Endothelial cell of umbilical vein (primary cell): Measurements from ENCODE around the gene OSBP2. TPM values are rescaled to one million over a fixed set of nuclear protein-coding genes. Genes with fewer than 3 reads are reported as not detected.

Source experiments
- BruUV-seq: library from RNA; stranded (reverse); fragments of 400-500 nt; replicated peaks from 2 replicates; lab custom pipeline; 2021; lab: Mats Ljungman, UMichigan
- CTCF ChIA-PET: fragments of 300-600, 350-600 bp; sonication (Branson Sonifier 250); formaldehyde crosslinking; loops from one replicate; lab custom pipeline; 2021; ENCODE audit warnings: antibody characterized with exemption, inconsistent platforms; lab: Charles Lee
- POLR2A ChIA-PET: fragments of 300-600, 350-600 bp; sonication (Branson Sonifier 250); formaldehyde crosslinking; loops from one replicate; lab custom pipeline; 2021; ENCODE audit warnings: antibody characterized with exemption, inconsistent platforms; lab: Charles Lee
- DNase-seq: peaks from one replicate; pipeline ENCODE4 v3.0.0-alpha.2; 2011; ENCODE audit warnings: low read depth, low spot score
- FAIRE-seq: peaks from 2 replicates; lab custom pipeline; 2011; peaks lifted over from hg19 to GRCh38; lab: Jason Lieb, UNC
- H2AFZ ChIP-seq: 2 replicates; pipeline ENCODE4 v1.6.0; 2012; ENCODE audit warnings: low read depth, low read length, control low read depth, inconsistent platforms
- H3K27ac ChIP-seq: 2 replicates; pipeline ENCODE4 v1.5.1; 2011; ENCODE audit warnings: low read depth, mild to moderate bottlenecking, control low read depth, low read length, moderate library complexity; ENCODE audit not compliant: insufficient read depth
- H3K27me3 ChIP-seq, 2 experiments: 2 replicates each; pipeline versions ENCODE4 v1.6.0 to v1.6.1; 2011; ENCODE audit warnings: low read length in 2 of 2, mixed read lengths in 1 of 2; ENCODE audit not compliant: control insufficient read depth in 2 of 2, insufficient read depth in 2 of 2
- H3K36me3 ChIP-seq, 2 experiments: 2 replicates in 1 of 2; 3 replicates in 1 of 2; pipeline ENCODE4 v1.5.1; 2011; ENCODE audit warnings: low read length in 2 of 2, mild to moderate bottlenecking in 1 of 2, moderate library complexity in 1 of 2; ENCODE audit not compliant: control insufficient read depth in 2 of 2, insufficient read depth in 2 of 2; ENCODE audit errors: extremely low read depth in 1 of 2
- H3K4me1 ChIP-seq: 3 replicates; pipeline ENCODE4 v1.5.1; 2011; ENCODE audit warnings: mild to moderate bottlenecking, low read length; ENCODE audit not compliant: control insufficient read depth, insufficient read depth; ENCODE audit errors: extremely low read depth
- H3K4me2 ChIP-seq: 2 replicates; pipeline ENCODE4 v1.6.1; 2011; ENCODE audit warnings: low read length, control low read depth, mixed read lengths; ENCODE audit not compliant: insufficient read depth
- H3K4me3 ChIP-seq, 3 experiments: fragments of 200-600 bp in 1 of 3; sonication (generic), shearing (Covaris generic) in 1 of 3; replicated peaks in 1 of 3; 2 replicates each; pipeline ENCODE4 v1.5.1; 2011 to 2016; ENCODE audit warnings: control low read depth in 3 of 3, low read length in 3 of 3, mild to moderate bottlenecking in 2 of 3, inconsistent platforms in 1 of 3, low read depth in 1 of 3, moderate library complexity in 1 of 3; ENCODE audit not compliant: insufficient read depth in 1 of 3
- H3K79me2 ChIP-seq: 2 replicates; pipeline ENCODE4 v1.6.0; 2012; ENCODE audit warnings: low read length, inconsistent platforms; ENCODE audit not compliant: control insufficient read depth, insufficient read depth
- H3K9ac ChIP-seq: replicated peaks from 2 replicates; pipeline ENCODE3; 2011; ENCODE audit warnings: low read length, control low read depth; ENCODE audit not compliant: insufficient read depth; ENCODE audit errors: extremely low read depth
- H3K9me1 ChIP-seq: replicated peaks from 3 replicates; pipeline ENCODE4 v1.6.0; 2011; ENCODE audit warnings: mild to moderate bottlenecking, low read length; ENCODE audit not compliant: control insufficient read depth, insufficient read depth; ENCODE audit errors: extremely low read depth
- H3K9me3 ChIP-seq: replicated peaks from 2 replicates; pipeline ENCODE4 v1.5.1; 2012; ENCODE audit warnings: low read length, inconsistent platforms; ENCODE audit not compliant: control insufficient read depth, insufficient read depth
- H4K20me1 ChIP-seq: replicated peaks from 2 replicates; pipeline ENCODE3; 2011; ENCODE audit warnings: mild to moderate bottlenecking, low read length; ENCODE audit not compliant: control insufficient read depth, insufficient read depth; ENCODE audit errors: extremely low read depth
- EZH2 ChIP-seq: IDR thresholded peaks from 2 replicates; pipeline ENCODE4 v1.6.1; 2012; ENCODE audit warnings: borderline replicate concordance, low read depth, mild to moderate bottlenecking, moderate library complexity, low read length, inconsistent platforms; ENCODE audit not compliant: severe bottlenecking
- FOS ChIP-seq: IDR thresholded peaks from 2 replicates; pipeline ENCODE4 v1.6.1; 2011; ENCODE audit warnings: mild to moderate bottlenecking, low read length, moderate library complexity, borderline replicate concordance; ENCODE audit not compliant: insufficient read depth
- GATA2 ChIP-seq: IDR thresholded peaks from 2 replicates; pipeline ENCODE4 v1.7.0; 2011; ENCODE audit warnings: low read depth, mild to moderate bottlenecking, moderate library complexity, mixed read lengths, low read length; ENCODE audit not compliant: insufficient read length, insufficient read depth
- JUN ChIP-seq: IDR thresholded peaks from 2 replicates; pipeline ENCODE4 v1.6.1; 2011; ENCODE audit warnings: borderline replicate concordance, low read depth; ENCODE audit not compliant: insufficient read length, insufficient read depth
- MYC ChIP-seq: IDR thresholded peaks from one replicate; pipeline ENCODE4 v1.6.1; 2011; ENCODE audit warnings: mild to moderate bottlenecking, low read depth, low read length
- POLR2A ChIP-seq: IDR thresholded peaks from 2 replicates; pipeline ENCODE4 v1.6.1; 2012; ENCODE audit warnings: low read depth, mild to moderate bottlenecking, control low read depth, low read length
- POLR2AphosphoS5 ChIP-seq: IDR thresholded peaks from 2 replicates; pipeline ENCODE4 v1.6.1; 2012; ENCODE audit warnings: low read depth, mild to moderate bottlenecking, control low read depth, low read length, moderate library complexity; ENCODE audit not compliant: insufficient read depth
- dilution Hi-C: fragments of 300-500 bp; cut with MboI; formaldehyde crosslinking; loops from one replicate; pipeline ENCODE4 v1.15.0; 2019; ENCODE audit warnings: low sequenced_read_pairs; ENCODE audit not compliant: extremely low pct_ligation_motif_present
- intact Hi-C: fragments of 100-400 bp; cut with micrococcal nuclease; formaldehyde crosslinking; loops from one replicate; pipeline ENCODE4 v1.10.0; 2022
- polyA plus RNA-seq, 4 experiments: library from polyadenylated mRNA; depleted of rRNA in 3 of 4; stranded (reverse) in 3 of 4; unstranded in 1 of 4; fragments of >200 nt; gene quantifications; 2 replicates each; pipeline versions ENCODE4 v1.2.1 to v1.2.3, GENCODE V29; 2011 to 2012; ENCODE audit warnings: missing spikeins in 1 of 4
- total RNA-seq: library from RNA; stranded (reverse); gene quantifications from 2 replicates; pipeline ENCODE4 v1.2.3, GENCODE V29; 2021
- TF ChIP-seq, protein P1 (sequence below): IDR thresholded peaks from 2 replicates; pipeline ENCODE4 v1.6.1; 2011; ENCODE audit not compliant: insufficient read depth, insufficient read length
- TF ChIP-seq, protein P2 (sequence below), 2 donors: IDR thresholded peaks; 1 replicate in 1 of 2; 2 replicates in 1 of 2; pipeline ENCODE4 v1.5.1; 2011; ENCODE audit warnings: low read length in 2 of 2, mild to moderate bottlenecking in 2 of 2, moderate library complexity in 2 of 2, control low read depth in 1 of 2, inconsistent platforms in 1 of 2, low read depth in 1 of 2; ENCODE audit not compliant: insufficient read depth in 1 of 2; ENCODE audit errors: extremely low read depth in 1 of 2

The OSBP2 gene
- total and polyA plus RNA-seq, 2 donors (not counting 3 experiments of a cell fraction or from before 2014, with no cell fraction given): 4.1 to 7.5 TPM

- Histone ChIP-seq H3K27ac (no peak overlapping the region), H3K9ac (no peak overlapping the region), H3K4me2 (no peak overlapping the region), H3K27me3 (no peaks in the 10 kb centered on the region), H3K36me3 (peaks cover 0 to 15% of the 10 kb centered on the region in 2 experiments), H3K9me3 (no peaks in the 10 kb centered on the region), H3K79me2 (no peaks in the 10 kb centered on the region), H3K4me1 (peaks cover 11% of the 10 kb centered on the region), H3K4me3 (no peak overlapping the region), H3K9me1 (no peaks in the 10 kb centered on the region), H4K20me1 (no peaks in the 10 kb centered on the region), H2AFZ (no peak overlapping the region)
- no TSS peak for BruUV-seq
- FAIRE-seq: no peak
- no peak for DNase-seq
- ChIA-PET CTCF (interaction anchor here (1.3 kb wide), 1 partner anchor 30 kb away, joined by 4 read pairs; the partner anchor contains the start of gene SLC35E4), POLR2A (no interaction called here)
- dilution Hi-C loops: no loop called here
- no peak for TF ChIP-seq POLR2AphosphoS5
- TF ChIP-seq EZH2: no peak
- TF ChIP-seq JUN: no peak
- TF ChIP-seq FOS: no peak
- TF ChIP-seq POLR2A: no peak
- no peak for TF ChIP-seq GATA2
- no peak for TF ChIP-seq MYC
- TF ChIP-seq, protein P1, sequence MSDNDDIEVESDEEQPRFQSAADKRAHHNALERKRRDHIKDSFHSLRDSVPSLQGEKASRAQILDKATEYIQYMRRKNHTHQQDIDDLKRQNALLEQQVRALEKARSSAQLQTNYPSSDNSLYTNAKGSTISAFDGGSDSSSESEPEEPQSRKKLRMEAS: no peak
- TF ChIP-seq, protein P2, sequence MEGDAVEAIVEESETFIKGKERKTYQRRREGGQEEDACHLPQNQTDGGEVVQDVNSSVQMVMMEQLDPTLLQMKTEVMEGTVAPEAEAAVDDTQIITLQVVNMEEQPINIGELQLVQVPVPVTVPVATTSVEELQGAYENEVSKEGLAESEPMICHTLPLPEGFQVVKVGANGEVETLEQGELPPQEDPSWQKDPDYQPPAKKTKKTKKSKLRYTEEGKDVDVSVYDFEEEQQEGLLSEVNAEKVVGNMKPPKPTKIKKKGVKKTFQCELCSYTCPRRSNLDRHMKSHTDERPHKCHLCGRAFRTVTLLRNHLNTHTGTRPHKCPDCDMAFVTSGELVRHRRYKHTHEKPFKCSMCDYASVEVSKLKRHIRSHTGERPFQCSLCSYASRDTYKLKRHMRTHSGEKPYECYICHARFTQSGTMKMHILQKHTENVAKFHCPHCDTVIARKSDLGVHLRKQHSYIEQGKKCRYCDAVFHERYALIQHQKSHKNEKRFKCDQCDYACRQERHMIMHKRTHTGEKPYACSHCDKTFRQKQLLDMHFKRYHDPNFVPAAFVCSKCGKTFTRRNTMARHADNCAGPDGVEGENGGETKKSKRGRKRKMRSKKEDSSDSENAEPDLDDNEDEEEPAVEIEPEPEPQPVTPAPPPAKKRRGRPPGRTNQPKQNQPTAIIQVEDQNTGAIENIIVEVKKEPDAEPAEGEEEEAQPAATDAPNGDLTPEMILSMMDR (IDR thresholded peaks at IDR 0.05; ENCODE audit: extremely low read depth in 1 of 2, insufficient read depth in 1 of 2, low read depth in 1 of 2, low read length in 2 of 2): no peak
- intact Hi-C loops: no loop called here
These were observed 29.9 kb upstream of the OSBP2 start for GRCh38 chr22:30664798-30665197.
